SK-N-SH treated with all-trans-retinoic acid at 6 μM for 48 hours (cell line): ENCODE measurements around the gene GNPTAB.

Experiments
- CSDC2 ChIP-seq: fragments of 250-450 bp; sonication (Bioruptor Pico); IDR thresholded peaks from 2 replicates; pipeline ENCODE4 v1.5.0; 2020; ENCODE audit warnings: mild to moderate bottlenecking, moderate library complexity
- GLIS3 ChIP-seq: fragments of 250-450 bp; sonication (Bioruptor Pico); IDR thresholded peaks from 2 replicates; pipeline ENCODE4 v1.5.0; 2020; ENCODE audit warnings: mild to moderate bottlenecking, moderate library complexity
- PATZ1 ChIP-seq: fragments of 250-450 bp; sonication (Bioruptor Pico); IDR thresholded peaks from 2 replicates; pipeline ENCODE4 v1.8.0; 2020; ENCODE audit warnings: mild to moderate bottlenecking, moderate library complexity, borderline replicate concordance
- RARB ChIP-seq: fragments of 250-450 bp; sonication (Bioruptor Pico); IDR thresholded peaks from 2 replicates; pipeline ENCODE4 v1.8.0; 2021; ENCODE audit warnings: mild to moderate bottlenecking, moderate library complexity
- SNAI2 ChIP-seq: fragments of 250-450 bp; sonication (Bioruptor Pico); IDR thresholded peaks from 2 replicates; pipeline ENCODE4 v1.5.0; 2020; ENCODE audit warnings: mild to moderate bottlenecking, moderate library complexity
- TCF4 ChIP-seq: fragments of 250-450 bp; sonication (Bioruptor Pico); IDR thresholded peaks from 2 replicates; pipeline ENCODE4 v1.8.0; 2021; ENCODE audit warnings: mild to moderate bottlenecking, moderate library complexity, borderline replicate concordance
- TSHZ2 ChIP-seq: fragments of 250-450 bp; sonication (Bioruptor Pico); IDR thresholded peaks from 2 replicates; pipeline ENCODE4 v1.5.0; 2020; ENCODE audit warnings: mild to moderate bottlenecking, moderate library complexity
- ZFP3 ChIP-seq: fragments of 250-450 bp; sonication (Bioruptor Pico); IDR thresholded peaks from 2 replicates; pipeline ENCODE4 v1.5.0; 2020; ENCODE audit warnings: mild to moderate bottlenecking, moderate library complexity
- ZNF565 ChIP-seq: fragments of 450-650 bp; formaldehyde crosslinking; conservative IDR thresholded peaks from 2 replicates; pipeline ENCODE4 v1.5.0; 2020; ENCODE audit warnings: low read depth, mild to moderate bottlenecking, moderate library complexity
- ZNF70 ChIP-seq: fragments of 450-650 bp; formaldehyde crosslinking; IDR thresholded peaks from 2 replicates; pipeline ENCODE4 v1.5.0; 2020; ENCODE audit warnings: mild to moderate bottlenecking, moderate library complexity
- ZNF8 ChIP-seq: fragments of 450-650 bp; formaldehyde crosslinking; IDR thresholded peaks from 2 replicates; pipeline ENCODE4 v1.5.0; 2020; ENCODE audit warnings: mild to moderate bottlenecking, moderate library complexity

DNA sequence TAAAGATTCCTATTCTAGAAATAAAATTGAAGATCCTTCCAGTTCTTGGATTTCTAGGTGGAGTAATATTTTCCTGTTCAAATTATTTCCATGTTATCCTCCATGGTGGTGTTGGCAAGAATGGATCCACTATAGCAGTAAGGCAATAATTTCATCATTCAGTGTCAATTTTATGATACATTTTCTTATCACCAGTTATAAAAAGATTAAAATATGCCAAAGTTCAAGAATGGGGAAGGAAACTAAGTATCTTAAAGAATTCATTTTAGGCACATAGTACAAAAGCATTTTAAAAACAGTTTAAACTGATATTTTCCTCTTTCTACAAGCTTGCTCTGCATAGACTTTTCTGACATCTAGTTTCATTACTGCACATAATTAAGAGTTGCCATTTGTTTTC is 110.6 kb downstream of the GNPTAB start:
- no peak for TF ChIP-seq GLIS3 (CRISPR knock-in tag)
- TF ChIP-seq TCF4 (CRISPR knock-in tag) = no peak
- TF ChIP-seq PATZ1 (CRISPR knock-in tag) = no peak
- TF ChIP-seq RARB (CRISPR knock-in tag) = no peak
- no peak for TF ChIP-seq TSHZ2 (CRISPR knock-in tag)
- TF ChIP-seq CSDC2 (CRISPR knock-in tag) = no peak
- TF ChIP-seq SNAI2 = no peak
- TF ChIP-seq ZNF70 (CRISPR knock-in tag) = no peak
- TF ChIP-seq ZNF565 (CRISPR knock-in tag) = no peak
- no peak for TF ChIP-seq ZNF8 (CRISPR knock-in tag)
- TF ChIP-seq ZFP3 (CRISPR knock-in tag) = no peak
